Hematopoietic multipotent progenitor cell treated with erythropoietin and hydrocortisone succinate and interleukin-3 and kit ligand, for 17 days (in vitro differentiated cells): ENCODE measurements around the gene MAP7D2.
"Not testable (repeated sequence)": the region's sequence is repeated elsewhere in the genome, so short reads cannot be mapped to it uniquely, and the experiment has no call there.

Experiments used
- DNase-seq: peaks from one replicate; pipeline ENCODE4 v3.0.0-alpha.2; 2015; ENCODE audit warnings: low spot score

MAP7D2 gene

GRCh38 chrX:20116577-20117240 lies at the start of gene MAP7D2:
Gene MAP7D2, minus strand, starts transcription at chrX:20116907. Its CDS starts 28 bp downstream, at chrX:20116879.
- no peak for DNase-seq

DNA sequence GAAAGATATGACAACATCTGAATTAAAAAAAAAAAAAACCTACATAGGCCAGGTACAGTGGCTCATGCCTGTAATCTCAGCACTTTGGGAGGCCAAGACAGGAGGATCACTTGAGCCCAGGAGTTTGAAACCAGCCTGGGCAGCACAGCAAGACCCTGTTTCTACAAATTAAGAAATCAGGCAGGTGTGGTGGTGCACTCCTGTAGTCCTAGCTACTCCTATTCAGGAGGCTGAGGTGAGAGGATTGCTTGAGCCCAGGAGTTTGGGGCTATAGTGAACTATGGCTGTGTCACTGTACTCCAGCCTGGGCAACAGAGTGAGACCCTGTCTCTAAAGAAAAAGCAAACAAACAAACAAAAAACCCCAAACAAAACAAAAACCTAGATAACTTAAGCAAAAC lies 45.8 kb upstream of the MAP7D2 start:
- not testable (repeated sequence) for DNase-seq

DNA sequence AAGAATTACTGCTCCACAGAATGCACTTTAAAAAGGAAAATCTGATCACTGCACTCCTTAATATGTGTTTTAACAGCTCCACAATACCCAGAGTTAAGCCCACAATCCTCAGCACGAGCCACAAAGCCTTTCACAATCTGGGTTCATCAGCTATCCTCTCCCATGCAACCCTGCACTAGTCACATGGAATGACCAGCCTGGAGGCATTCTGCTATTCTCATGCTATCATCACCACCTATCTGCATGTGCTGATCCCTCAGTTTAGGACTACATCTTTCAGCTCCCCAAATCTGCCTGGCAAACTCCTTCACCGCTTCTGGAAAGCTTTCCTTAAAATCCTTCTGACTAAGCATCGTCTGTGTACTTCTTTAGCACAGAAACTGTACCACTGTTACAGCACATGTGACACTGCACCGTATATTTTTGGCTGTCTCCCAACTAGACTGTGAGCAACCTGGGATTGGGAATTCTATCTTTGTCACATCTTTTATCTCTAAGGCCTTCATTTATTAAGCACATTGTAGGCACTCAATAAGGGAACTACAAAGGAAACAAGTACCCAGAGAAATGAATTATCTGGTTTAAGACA lies 43.2 kb upstream of the MAP7D2 start:
- DNase-seq, result no peak

DNA sequence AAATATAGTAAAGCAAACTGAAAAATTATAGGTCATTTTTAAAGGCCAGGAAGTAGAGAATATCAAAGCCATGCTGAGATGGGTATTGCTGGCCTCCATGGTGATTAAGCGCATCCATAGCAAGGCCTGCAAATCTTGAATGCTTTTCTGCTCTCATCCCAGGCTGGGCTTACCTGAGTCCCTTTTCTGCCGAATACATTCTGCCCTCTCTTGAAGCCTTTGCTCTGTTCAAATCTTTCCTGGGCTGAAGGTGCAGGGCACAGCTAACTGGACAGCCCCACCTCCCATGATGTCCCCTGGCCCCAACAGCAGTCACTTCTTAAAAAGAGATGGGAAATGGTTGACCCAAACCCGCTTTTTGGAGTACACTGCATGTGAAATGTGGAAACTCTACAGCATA lies 35.0 kb upstream of the MAP7D2 start:
- DNase-seq, result no peak

- DNase-seq, result no peak
Observed at GRCh38 chrX:20149326-20149725, 32.6 kb upstream of the MAP7D2 start.

DNA sequence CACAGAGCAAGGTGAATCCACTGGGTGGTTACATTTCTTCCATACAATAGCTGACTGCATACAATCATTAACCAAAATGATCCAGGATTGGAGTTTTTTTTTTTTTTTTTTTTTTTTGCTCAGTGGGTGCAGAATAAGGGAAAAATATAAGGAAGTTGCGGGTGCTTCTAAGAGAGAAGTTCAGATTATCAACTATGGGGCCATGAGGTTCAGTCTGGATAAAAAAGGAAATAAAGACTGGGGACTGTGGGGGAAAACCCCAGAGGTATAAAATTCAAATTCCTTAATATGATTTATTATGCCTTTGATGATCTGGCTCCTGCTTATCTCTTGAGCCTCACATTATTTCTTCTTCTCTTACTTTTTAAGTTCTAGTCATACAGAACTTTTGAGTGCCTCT lies 30.9 kb upstream of the MAP7D2 start:
- DNase-seq, result no peak

GRCh38 chrX:20144491-20144890 lies 27.8 kb upstream of the MAP7D2 start:
- no peak for DNase-seq

DNA sequence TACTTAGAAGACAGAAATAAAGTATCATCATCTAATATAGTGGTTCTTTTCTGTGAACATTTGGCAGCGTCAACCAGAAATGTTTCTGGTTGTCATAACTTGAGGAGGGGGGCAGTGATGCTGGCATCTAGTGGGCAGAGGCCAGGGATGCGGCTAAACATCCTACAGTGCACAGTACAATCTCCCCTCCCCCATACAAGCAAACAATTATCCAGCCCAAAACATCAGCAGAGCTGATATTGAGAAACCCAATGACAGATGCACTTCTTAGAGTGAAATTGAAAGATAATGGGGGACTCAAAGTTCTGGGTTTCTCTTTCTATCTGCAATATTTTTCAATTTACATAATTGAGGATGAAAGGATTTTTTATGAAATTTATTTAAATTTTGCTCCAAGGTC lies 26.9 kb upstream of the MAP7D2 start:
- no peak for DNase-seq

GRCh38 chrX:20143111-20143510 lies 26.4 kb upstream of the MAP7D2 start:
- no peak for DNase-seq

DNA sequence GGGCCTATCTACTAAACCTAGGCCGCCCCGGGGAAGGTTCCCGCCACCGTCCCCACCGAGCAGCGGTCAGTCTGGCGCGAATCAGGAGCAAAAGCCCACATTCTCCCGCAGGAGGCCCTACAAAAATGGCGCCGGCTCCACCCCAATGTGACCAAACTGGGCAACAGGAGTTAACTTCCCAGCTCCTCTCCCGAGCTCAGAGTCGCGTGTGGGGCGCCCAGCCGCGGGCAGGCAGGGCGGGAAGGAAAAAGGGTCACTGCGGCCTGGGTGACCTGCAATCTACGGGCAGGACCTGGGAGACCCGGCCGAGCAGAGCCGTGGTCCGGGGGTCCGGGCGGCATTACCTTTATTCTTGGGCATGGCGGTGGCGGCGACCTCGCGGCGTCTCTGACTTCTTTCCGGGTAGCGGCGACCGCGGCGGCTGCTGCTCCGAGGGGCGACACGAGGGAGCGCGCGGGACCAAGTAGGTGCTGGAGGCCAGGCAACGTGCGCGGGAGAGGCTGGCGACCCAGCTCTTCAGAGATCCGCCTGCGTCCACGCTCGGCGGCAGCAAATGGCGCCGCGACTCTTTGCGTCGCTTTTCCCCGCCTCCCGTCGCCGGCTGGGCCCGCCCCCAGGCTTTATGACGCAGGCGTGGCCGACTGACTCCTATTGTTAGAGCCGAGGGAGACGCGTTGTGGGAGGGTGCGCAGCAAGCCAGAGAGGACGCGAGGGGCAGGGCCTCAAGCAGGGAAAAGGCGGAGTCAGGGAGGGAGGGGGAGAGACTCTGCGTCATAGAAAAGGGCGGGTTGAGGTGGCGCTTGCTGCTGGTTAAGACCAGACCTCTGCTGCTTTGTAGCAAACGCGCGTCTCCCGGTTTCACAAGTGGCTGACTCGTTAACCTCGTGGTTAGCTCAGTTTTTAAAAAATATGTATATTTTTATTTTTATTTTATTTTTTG lies 24.8 kb upstream of the MAP7D2 start, which contains the start of gene EIF1AX:
EIF1AX (minus strand) TSS at position 558 of the 940 bp plus-strand sequence; CDS start at position 360, 198 bp downstream.
- DNase-seq, result peak; percentile 93

GRCh38 chrX:20140420-20140819 lies 23.7 kb upstream of the MAP7D2 start:
- peak; percentile 6 for DNase-seq

DNA sequence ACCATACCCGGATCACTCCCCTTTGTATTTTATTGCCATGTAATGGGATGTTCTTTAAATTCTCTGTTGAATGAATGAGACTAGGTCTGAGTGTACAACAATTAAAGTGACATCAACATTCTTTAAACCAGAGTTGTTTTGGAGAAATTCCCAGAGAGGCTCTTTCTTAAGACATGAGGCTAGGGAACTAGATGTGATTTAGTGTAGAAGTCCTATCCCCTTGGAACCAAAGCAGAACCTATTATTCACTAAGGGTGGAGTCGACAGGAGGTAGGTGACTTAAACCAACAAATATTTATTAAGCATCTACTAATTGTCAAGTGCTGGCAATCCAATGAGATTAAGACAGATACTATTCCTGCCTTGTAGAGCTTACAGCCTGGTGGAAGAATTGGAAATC lies 23.3 kb upstream of the MAP7D2 start:
- peak; percentile 6 for DNase-seq

DNA sequence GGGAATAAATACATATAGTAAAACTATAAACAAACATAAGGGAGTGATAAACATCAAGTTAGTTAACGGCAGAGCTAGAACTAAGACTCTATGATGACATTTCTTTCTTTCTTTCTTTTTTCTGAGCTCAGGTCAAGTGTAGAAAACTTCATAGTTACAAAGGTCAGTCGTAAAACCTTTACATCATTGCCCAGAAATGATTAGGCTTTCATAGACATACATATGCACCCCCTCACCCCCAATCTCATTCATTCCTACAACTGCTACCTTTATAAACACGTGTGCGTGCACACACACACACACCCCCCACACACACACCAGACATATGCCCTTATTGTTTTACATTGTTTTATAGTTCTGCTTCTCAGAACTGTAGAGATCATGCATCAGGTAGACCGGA lies 19.2 kb upstream of the MAP7D2 start:
- DNase-seq, result no peak

DNA sequence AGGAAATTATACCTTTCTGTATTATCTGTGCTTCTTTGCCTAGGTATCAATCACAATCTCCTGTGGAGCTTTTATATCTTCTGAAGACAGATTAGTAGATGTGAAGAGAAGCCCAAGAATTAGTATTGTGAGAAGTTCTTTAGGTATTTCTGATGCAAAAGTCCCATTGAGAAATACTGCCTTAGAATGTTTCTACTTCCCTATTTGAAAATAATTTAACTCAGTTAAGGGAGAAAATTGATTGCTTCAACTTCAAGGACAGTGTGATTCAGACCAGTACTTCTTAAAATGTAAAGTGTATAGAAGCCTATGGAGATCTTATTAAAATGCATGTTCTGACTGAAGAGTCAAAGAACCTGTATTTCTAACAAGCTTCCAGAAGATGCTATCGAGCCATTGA lies 16.0 kb upstream of the MAP7D2 start:
- no peak for DNase-seq

GRCh38 chrX:20130357-20130756 lies 13.7 kb upstream of the MAP7D2 start:
- no peak for DNase-seq

GRCh38 chrX:20129547-20129946 lies 12.8 kb upstream of the MAP7D2 start:
- no peak for DNase-seq

DNA sequence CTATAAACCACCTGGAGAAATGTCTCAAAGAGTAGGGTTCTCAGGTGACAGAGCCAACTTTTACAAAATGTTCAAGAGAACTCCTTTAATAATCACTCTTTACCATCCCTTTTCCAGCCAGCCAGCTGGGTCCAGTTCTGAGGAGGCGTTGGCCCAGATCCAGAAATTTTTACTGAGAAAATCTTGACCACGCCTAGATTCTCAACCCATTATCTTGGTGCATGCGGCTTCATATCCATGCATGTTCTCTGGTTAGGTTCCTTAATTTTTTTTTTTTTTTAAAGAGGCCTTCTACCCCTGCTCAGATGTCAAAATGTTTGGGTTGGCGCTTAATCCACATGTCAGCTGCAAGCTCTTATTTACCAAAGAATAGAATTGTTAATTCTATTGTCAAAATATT lies 12.0 kb upstream of the MAP7D2 start:
- DNase-seq, result peak; percentile 56

DNA sequence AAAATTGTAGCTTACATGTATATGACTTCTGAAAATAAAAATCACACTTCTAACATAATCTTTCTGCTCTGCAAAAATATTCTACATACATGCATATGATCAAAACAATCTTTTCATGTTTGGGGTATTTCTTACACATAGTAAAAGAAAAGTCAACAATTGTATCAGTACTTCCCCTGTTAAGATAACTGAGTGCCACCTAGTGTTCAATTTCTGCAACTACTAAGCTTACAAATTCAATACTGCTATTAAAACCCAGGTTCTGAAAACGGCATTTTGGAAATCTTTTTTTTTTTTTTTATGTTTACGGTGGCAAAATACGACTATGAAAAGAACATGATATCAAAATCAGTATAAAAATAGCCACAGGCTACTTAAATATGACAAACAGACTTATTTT lies 10.7 kb upstream of the MAP7D2 start:
- DNase-seq, result not testable (repeated sequence)

- not testable (repeated sequence) for DNase-seq
Observed at GRCh38 chrX:20126833-20127232, 10.1 kb upstream of the MAP7D2 start.

GRCh38 chrX:20124964-20125363 lies 8.3 kb upstream of the MAP7D2 start:
- DNase-seq, result no peak

GRCh38 chrX:20118065-20118824 lies 1.5 kb upstream of the MAP7D2 start:
- DNase-seq, result no peak

DNA sequence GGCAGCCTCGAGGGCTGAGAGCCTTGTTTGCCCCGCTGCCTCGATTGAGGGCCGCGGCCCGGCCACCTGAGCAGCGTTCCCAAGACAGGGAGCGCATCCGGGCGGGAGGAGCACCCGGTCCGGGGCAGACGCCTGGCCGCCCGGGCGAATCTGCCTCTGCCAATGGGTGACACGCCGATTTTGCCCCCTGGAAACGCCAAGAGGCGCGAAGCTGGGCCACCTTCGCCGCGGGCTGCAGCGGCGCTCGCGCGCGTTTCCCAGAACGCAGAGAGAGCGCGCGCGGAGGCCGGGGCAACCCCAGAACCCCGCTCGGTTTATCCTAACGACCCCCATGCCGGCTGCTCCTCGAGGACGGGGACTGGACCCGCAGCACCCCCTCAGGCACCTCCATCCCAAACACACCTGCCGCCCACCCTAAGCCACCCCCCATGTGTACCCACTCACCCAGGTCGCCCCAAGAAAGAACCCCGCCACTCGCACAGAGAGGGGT lies 575 bp downstream of the MAP7D2 start:
- DNase-seq, result no peak
